Measurements from ENCODE around the gene PUS10.

The PUS10 gene

DNA sequence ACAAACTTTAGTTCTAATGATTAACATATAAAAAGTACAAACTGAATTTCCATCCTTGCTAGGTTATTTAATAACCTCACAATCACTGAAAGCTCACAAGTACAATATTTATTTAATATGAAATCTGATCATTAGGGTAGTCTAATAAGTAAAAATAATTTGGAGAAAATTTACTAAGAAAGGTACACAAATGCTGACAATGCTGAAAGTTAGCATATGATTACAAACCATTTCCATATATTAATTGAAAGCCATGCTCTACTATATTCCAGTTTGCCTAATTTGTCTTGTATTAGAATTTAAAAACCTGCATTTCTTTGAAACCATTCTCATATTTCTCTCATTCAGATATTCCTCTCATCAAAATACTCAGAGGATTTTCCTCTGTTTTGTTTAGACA lies 8.7 kb downstream of the PUS10 start (continued):
- TF ChIP-seq ZSCAN30 (tag by site-specific recombination; IDR thresholded peaks at IDR 0.05) (no peak), ZNF610 (tag by site-specific recombination; IDR thresholded peaks at IDR 0.05; ENCODE audit: borderline replicate concordance) (no peak), REST (tag by site-specific recombination; IDR thresholded peaks at IDR 0.05) (no peak), ZBTB48 (tag by site-specific recombination; IDR thresholded peaks at IDR 0.05) (no peak), ZNF398 (tag by site-specific recombination; IDR thresholded peaks at IDR 0.05) (no peak)

GRCh38 chr2:61006486-61007105 lies 11.5 kb downstream of the PUS10 start:
- ChIA-PET CTCF (interaction anchor here (0.6 to 2.1 kb wide), 6 partner anchors 9 to 292 kb away, joined by 3 to 5 read pairs (median 3); no protein-coding TSS in a partner anchor), POLR2A (no interaction called here)
- no peaks in the 10 kb centered on the region; a peak in 1 of 3 replicates for H3K36me3 ChIP-seq (ENCODE audit: control insufficient read depth in 2 of 2, insufficient read depth in 1 of 2, low read length in 2 of 2)
- no peaks in the 10 kb centered on the region for H3K9me3 ChIP-seq (ENCODE audit: control insufficient read depth, insufficient read depth, low read depth, low read length)
- H3K4me3 ChIP-seq (ENCODE audit: low read depth, low read length), result no peak overlapping the region
- no peak overlapping the region for H3K27ac ChIP-seq (ENCODE audit: extremely low read depth, low read depth, low read length)
- TF ChIP-seq FEZF1 (tag by site-specific recombination; IDR thresholded peaks at IDR 0.05) (peak; percentile 52), PRDM6 (tag by site-specific recombination; IDR thresholded peaks at IDR 0.05) (peak; percentile 27; the same call in 1 of the 2 replicates), ZNF623 (tag by site-specific recombination; IDR thresholded peaks at IDR 0.05) (no peak), ZNF362 (tag by site-specific recombination; IDR thresholded peaks at IDR 0.05) (no peak), ZNF121 (tag by site-specific recombination; IDR thresholded peaks at IDR 0.05) (no peak), KLF1 (tag by site-specific recombination; IDR thresholded peaks at IDR 0.05) (no peak), ZNF10 (tag by site-specific recombination; IDR thresholded peaks at IDR 0.05) (no peak), ZNF37A (tag by site-specific recombination; IDR thresholded peaks at IDR 0.05) (no peak), ZNF354C (tag by site-specific recombination; IDR thresholded peaks at IDR 0.05; ENCODE audit: borderline replicate concordance, low read depth) (no peak), ZNF398 (tag by site-specific recombination; IDR thresholded peaks at IDR 0.05) (no peak), ZNF521 (tag by site-specific recombination; IDR thresholded peaks at IDR 0.05) (no peak), PRDM10 (tag by site-specific recombination; IDR thresholded peaks at IDR 0.05) (peak; percentile 45; the same call in 1 of the 2 replicates), ZBTB1 (tag by site-specific recombination; IDR thresholded peaks at IDR 0.05) (no peak)
- peaks cover 6% of the 10 kb centered on the region; the same call in 1 of the 2 replicates for H3K4me1 ChIP-seq (ENCODE audit: control insufficient read depth, insufficient read depth, low read length)
